Uterus (tissue), 2 donors: Measurements from ENCODE around the gene CENPU.

Experiments used
- POLR2A ChIP-seq, 2 donors: fragments of 450-650 bp; IDR thresholded peaks; one replicate each; pipeline ENCODE4 v1.6.1; 2016; ENCODE audit warnings: antibody characterized with exemption in 2 of 2, mild to moderate bottlenecking in 1 of 2, moderate library complexity in 1 of 2
- TF ChIP-seq, protein P1 (sequence below), 4 experiments: fragments of 200-600 bp in 2 of 4; fragments of 450-650 bp in 2 of 4; sonication (generic) in 2 of 4; IDR thresholded peaks; one replicate each; pipeline ENCODE4 v1.5.1; 2016 to 2019; ENCODE audit warnings: antibody characterized with exemption in 4 of 4, mild to moderate bottlenecking in 2 of 4, moderate library complexity in 1 of 4

DNA sequence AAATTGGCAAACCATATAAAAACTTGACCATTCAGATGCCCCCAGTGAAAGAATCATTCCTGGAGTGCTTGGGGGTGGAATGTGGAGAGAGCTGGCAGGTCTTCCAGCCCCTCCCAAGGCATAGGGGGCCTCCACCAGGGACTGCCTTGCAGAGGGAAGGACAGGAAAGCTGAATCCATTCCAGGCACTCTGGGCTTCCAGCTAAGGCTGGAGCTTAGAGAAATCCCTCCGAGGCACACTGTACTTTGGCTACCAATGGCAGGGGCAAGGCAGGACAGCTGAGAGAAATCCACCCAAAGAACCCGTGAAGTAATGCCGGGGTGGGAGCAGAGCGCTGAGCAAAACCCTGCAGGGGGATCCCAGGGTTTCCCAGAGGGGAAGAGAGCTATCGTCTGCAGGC lies 4.0 kb downstream of the CENPU start:
- TF ChIP-seq, protein P1, sequence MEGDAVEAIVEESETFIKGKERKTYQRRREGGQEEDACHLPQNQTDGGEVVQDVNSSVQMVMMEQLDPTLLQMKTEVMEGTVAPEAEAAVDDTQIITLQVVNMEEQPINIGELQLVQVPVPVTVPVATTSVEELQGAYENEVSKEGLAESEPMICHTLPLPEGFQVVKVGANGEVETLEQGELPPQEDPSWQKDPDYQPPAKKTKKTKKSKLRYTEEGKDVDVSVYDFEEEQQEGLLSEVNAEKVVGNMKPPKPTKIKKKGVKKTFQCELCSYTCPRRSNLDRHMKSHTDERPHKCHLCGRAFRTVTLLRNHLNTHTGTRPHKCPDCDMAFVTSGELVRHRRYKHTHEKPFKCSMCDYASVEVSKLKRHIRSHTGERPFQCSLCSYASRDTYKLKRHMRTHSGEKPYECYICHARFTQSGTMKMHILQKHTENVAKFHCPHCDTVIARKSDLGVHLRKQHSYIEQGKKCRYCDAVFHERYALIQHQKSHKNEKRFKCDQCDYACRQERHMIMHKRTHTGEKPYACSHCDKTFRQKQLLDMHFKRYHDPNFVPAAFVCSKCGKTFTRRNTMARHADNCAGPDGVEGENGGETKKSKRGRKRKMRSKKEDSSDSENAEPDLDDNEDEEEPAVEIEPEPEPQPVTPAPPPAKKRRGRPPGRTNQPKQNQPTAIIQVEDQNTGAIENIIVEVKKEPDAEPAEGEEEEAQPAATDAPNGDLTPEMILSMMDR (IDR thresholded peaks at IDR 0.05) = no peak
- no peak for TF ChIP-seq POLR2A (IDR thresholded peaks at IDR 0.05)
